K562 (cell line): ENCODE data around the gene RAPGEF5.

Experiments
- BACH1 ChIP-seq: fragments of 200-800 bp; sonication (Bioruptor generic); IDR thresholded peaks from 2 replicates; pipeline ENCODE4 v1.6.1; 2016; ENCODE audit warnings: missing genetic modification characterization, missing compliant biosample characterization
- CTCF ChIP-seq, 3 experiments: IDR thresholded peaks in 2 of 3; conservative IDR thresholded peaks in 1 of 3; 2 replicates each; pipeline ENCODE4 v1.5.1; 2011 to 2012; ENCODE audit warnings: low read length in 3 of 3, mild to moderate bottlenecking in 3 of 3, control low read depth in 2 of 3, improper control_type of control experiment in 1 of 3, inconsistent platforms in 1 of 3, low read depth in 1 of 3, mixed read lengths in 1 of 3, moderate library complexity in 1 of 3; ENCODE audit not compliant: insufficient read depth in 2 of 3
- EP300 ChIP-seq: IDR thresholded peaks from 2 replicates; pipeline ENCODE4 v1.6.1; 2012; ENCODE audit warnings: low read length, improper control_type of control experiment
- HDAC1 ChIP-seq, 2 experiments: fragments of 450-650 bp; IDR thresholded peaks; 2 replicates each; pipeline ENCODE4 v1.6.1; 2016 to 2017; ENCODE audit warnings: inconsistent platforms in 1 of 2, mild to moderate bottlenecking in 1 of 2, moderate library complexity in 1 of 2
- HDAC8 ChIP-seq: fragments of 450-650 bp; IDR thresholded peaks from 2 replicates; pipeline ENCODE4 v1.6.1; 2016; ENCODE audit warnings: mild to moderate bottlenecking, missing genetic modification characterization, moderate library complexity, missing compliant biosample characterization
- LCOR ChIP-seq: sonication (generic); formaldehyde crosslinking; IDR thresholded peaks from 2 replicates; pipeline ENCODE4 v1.8.0; 2022; ENCODE audit warnings: mild to moderate bottlenecking, missing genetic modification reagents
- MEF2D ChIP-seq: conservative IDR thresholded peaks from 2 replicates; pipeline ENCODE4 v1.6.1; 2016; ENCODE audit warnings: low read depth, missing genetic modification characterization, missing compliant biosample characterization
- NELFE ChIP-seq: IDR thresholded peaks from 2 replicates; pipeline ENCODE4 v1.6.1; 2011; ENCODE audit warnings: mild to moderate bottlenecking; ENCODE audit not compliant: insufficient read depth, insufficient read length
- RFX1 ChIP-seq: fragments of 450-650 bp; IDR thresholded peaks from 2 replicates; pipeline ENCODE4 v1.6.1; 2016; ENCODE audit warnings: mild to moderate bottlenecking, moderate library complexity
- RFX7 ChIP-seq: fragments of 250-450 bp; sonication (Bioruptor Pico); IDR thresholded peaks from 2 replicates; pipeline ENCODE4 v1.5.1; 2021; ENCODE audit warnings: mild to moderate bottlenecking
- SPI1 ChIP-seq: IDR thresholded peaks from 2 replicates; pipeline ENCODE4 v1.6.1; 2011; ENCODE audit warnings: low read depth, low read length, control low read depth, borderline replicate concordance
- SRSF9 ChIP-seq: fragments of 200-400 bp; formaldehyde crosslinking; IDR thresholded peaks from 2 replicates; pipeline ENCODE4 v1.6.1; 2017; ENCODE audit warnings: low read depth, low read length, borderline replicate concordance
- TEAD4 ChIP-seq, 2 experiments: sonication (generic) in 1 of 2; formaldehyde crosslinking in 1 of 2; IDR thresholded peaks; 2 replicates each; pipeline versions ENCODE4 v1.6.1 to v1.8.0; 2012 to 2022; ENCODE audit warnings: borderline replicate concordance in 1 of 2, inconsistent platforms in 1 of 2, low read length in 1 of 2, mild to moderate bottlenecking in 1 of 2, missing genetic modification reagents in 1 of 2
- TF ChIP-seq, protein P1 (sequence below): sonication (generic); formaldehyde crosslinking; IDR thresholded peaks from 2 replicates; pipeline ENCODE4 v1.8.1; 2022; ENCODE audit warnings: missing genetic modification reagents

DNA sequence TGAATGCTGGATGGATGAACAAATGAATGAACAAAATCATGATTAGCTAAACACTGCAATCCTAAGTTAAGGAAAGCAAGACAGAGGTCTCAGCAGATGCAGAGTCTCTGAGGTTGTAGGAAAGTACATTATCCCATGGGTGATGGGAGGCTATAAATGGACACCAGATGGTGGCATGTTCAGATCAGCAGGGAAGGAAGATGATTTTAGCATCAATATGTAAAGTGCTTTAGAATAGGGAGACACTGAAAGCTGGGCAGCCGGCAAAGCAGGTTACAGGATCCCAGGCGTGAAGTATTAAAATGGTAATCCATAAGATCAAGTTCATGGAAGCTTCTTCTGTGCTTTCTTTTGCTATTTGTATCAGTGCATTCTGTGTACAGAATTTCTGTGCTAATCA lies 7.9 kb upstream of the RAPGEF5 start:
- TF ChIP-seq CTCF (IDR thresholded peaks at IDR 0.05 in 2 of 3, conservative IDR thresholded peaks at IDR 0.05 in 1 of 3; ENCODE audit: insufficient read depth in 2 of 3, low read depth in 1 of 3, low read length in 3 of 3) (no peak), BACH1 (tag) (no peak), RFX1 (no peak), HDAC1 (IDR thresholded peaks at IDR 0.05) (no peak), LCOR (CRISPR knock-in tag) (no peak), EP300 (no peak), NELFE (no peak), SRSF9 (no peak), MEF2D (no peak), TEAD4 (IDR thresholded peaks at IDR 0.05; ENCODE audit: low read length) (no peak), TEAD4 (CRISPR knock-in tag; IDR thresholded peaks at IDR 0.05; ENCODE audit: borderline replicate concordance) (no peak), RFX7 (CRISPR knock-in tag) (no peak), SPI1 (no peak), HDAC8 (tag) (no peak)
- TF ChIP-seq, protein P1, sequence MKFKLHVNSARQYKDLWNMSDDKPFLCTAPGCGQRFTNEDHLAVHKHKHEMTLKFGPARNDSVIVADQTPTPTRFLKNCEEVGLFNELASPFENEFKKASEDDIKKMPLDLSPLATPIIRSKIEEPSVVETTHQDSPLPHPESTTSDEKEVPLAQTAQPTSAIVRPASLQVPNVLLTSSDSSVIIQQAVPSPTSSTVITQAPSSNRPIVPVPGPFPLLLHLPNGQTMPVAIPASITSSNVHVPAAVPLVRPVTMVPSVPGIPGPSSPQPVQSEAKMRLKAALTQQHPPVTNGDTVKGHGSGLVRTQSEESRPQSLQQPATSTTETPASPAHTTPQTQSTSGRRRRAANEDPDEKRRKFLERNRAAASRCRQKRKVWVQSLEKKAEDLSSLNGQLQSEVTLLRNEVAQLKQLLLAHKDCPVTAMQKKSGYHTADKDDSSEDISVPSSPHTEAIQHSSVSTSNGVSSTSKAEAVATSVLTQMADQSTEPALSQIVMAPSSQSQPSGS (CRISPR knock-in tag): no peak
